AG08396 (cell line): ENCODE results near the gene GPN1.
"Not testable (repeated sequence)": the region's sequence is repeated elsewhere in the genome, so short reads cannot be mapped to it uniquely, and the experiment has no call there.

Experiments used
- DNase-seq: peaks from one replicate; pipeline ENCODE4 v3.0.0; 2012; ENCODE audit warnings: low spot score, mixed read lengths

Gene GPN1

DNA sequence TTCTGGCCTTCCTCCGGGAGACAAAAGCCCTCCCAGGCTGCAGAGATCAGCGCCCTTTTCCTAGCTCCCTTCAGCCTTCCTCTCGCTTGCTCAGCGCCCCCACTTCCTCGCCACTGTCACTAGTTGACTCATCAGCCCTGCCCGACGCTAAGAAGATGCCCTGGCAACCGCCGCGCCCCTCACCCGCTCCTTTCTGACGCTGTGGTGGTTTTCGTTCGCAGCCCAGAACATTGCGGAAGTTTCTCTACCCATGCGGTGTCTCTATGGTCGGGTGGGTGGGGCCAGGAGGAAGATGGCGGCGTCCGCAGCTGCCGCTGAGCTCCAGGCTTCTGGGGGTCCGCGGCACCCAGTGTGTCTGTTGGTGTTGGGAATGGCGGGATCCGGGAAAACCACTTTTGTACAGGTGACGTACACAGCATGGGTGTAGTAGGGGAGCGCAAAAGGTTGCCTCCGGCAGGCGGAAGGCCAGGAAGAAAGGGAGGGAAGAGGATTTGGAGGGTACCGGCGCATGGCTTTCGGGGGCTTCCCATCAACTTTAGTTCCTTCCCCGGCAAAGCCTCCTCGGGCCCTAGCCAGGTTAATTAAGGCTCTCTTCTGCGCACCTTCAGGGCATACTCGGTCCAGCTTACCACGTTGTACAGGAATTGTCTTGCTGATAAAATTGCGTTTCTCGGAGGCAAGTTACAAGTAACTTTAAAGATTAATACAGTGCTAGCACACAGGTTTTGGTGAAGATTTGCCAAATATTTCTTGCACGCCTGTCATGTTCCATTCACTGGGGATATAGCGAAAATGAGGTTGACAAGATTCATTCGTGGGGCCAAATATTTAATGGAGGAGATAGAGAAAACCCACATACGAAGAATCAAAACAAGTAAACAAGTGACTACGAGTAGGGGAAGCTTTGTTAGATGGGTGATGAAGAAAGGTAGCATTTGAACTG lies at the start of gene GPN1, which contains the start of gene CCDC121:
Gene GPN1, plus strand, starts transcription at position 284 of the 943 bp plus-strand sequence. Its CDS starts 9 bp downstream, at position 293.
Gene CCDC121, minus strand, starts transcription at position 246 of the 943 bp plus-strand sequence. CDS start 1,213 bp downstream, outside the sequence.
- peak; percentile 89 for DNase-seq

DNA sequence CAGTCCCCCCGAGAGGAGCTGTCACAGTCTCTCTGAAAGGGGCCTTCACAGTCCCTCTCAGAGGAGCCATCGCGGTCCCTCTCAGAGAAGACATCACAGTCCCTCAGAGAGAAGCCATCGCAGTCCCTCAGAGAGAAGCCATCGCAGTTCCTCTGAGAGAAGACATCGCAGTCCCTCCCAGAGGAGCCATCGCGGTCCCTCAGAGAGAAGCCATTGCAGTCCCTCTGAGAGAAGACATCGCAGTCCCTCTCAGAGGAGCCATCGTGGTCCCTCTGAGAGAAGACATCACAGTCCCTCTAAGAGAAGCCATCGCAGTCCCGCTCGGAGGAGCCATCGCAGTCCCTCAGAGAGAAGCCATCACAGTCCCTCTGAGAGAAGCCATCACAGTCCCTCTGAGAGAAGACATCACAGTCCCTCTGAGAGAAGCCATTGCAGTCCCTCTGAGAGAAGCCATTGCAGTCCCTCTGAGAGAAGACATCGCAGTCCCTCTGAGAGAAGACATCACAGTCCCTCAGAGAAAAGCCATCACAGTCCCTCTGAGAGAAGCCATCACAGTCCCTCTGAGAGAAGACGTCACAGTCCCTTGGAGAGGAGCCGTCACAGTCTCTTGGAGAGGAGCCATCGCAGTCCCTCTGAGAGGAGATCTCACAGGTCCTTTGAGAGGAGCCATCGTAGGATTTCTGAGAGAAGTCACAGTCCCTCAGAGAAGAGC lies 47.3 kb upstream of the GPN1 start:
- no peak for DNase-seq

DNA sequence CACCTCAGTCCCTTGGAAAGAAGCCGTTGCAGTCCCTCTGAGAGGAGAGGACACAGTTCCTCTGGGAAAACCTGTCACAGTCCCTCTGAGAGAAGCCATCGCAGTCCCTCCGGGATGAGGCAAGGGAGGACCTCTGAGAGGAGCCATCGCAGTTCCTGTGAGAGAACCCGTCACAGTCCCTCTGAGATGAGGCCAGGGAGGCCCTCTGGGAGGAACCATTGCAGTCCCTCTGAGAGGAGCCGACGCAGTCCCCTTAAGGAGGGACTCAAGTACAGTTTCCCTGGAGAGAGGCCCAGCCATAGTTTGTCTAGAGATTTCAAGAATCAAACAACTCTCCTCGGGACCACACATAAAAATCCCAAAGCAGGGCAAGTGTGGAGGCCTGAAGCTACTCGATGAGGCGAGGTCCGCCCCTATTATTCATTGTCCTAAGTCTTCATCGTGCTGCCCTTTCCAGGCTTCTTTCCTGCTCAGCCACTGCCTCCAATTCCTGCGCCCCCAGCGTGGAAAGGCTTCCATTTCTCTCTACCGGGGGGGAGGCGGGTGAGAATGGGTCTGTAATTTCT lies 46.6 kb upstream of the GPN1 start:
- no peak for DNase-seq

DNA sequence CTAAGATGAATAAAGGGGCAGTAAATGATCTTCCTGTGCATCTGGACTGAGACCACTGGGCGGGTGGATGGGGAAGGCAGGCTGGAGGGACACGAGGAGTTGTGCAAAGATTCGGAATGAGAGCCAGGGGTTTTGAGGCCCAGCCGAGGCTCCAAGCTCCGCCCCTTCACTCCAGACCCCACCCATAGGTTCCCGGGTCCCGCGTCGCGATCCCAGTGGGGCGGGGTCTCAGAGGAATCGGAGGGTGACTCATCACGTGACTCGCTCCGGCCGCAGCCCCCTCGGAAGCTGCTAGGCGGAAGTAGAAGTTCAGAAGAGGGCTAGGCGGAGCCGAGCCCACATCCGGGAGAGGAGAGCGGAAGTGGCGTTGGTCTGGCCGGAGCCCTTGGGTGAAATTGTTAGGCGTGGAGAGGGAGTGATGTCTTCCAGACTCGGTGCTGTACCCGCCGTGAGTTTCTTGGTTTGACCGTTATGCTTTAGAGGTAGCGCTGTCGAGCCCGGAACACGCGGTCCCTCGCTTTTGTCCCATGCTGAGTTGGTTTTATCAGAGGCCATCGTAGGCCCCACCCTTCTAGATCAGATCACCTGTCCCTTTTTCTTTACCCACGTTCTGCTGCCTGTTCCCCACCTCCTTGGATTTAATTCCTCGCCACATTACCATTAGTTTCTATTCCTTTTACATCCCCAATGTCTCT lies 46.0 kb upstream of the GPN1 start, which contains the start of gene ZNF512:
Gene ZNF512, plus strand, starts transcription at position 348 of the 695 bp plus-strand sequence. Its CDS starts 71 bp downstream, at position 419.
- peak; percentile 93 for DNase-seq

DNA sequence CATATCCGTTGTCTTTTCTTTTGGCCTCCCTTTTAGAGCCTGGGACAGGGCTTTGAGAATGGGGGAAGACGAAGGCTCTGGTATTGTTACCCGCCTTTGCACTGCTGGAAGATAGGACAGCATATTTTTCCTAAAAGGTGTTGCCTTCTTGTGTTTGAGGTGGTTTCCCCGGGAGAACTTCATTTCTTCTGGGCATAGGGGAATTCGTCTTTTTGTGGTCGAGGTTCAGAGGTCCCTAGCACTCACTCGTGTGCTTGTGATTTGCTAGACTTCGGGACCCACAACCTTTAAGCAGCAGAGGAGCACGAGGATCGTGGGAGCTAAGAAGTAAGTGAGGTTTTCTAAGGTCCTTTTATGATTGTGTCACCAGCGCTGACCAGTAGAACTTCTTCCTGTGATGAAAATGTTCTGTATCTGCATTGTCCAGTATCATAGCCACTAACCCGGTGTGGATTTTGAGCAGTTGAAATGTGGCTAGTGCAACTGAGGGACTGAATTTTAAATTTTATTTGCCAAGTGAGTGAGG lies 45.4 kb upstream of the GPN1 start:
- DNase-seq = no peak

DNA sequence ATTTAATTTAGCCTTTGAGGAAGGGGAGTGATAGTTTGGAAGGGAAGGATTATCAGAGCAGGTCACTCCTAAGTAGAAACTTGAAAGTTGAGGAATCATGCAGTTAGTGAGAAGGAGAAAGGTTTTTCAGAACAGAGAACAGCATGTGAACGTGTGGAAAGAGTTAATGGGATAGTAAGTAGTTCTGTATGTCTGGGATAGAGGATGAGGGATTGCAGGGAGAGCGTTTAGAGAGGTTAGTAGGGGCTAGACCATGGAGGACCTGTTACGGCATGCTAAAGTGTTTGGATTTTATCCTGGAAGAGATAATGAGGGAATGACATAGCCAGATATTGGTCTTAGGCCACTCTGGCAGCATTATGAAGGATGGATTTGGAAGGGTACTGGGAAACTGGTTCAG lies 44.3 kb upstream of the GPN1 start:
- DNase-seq = no peak

DNA sequence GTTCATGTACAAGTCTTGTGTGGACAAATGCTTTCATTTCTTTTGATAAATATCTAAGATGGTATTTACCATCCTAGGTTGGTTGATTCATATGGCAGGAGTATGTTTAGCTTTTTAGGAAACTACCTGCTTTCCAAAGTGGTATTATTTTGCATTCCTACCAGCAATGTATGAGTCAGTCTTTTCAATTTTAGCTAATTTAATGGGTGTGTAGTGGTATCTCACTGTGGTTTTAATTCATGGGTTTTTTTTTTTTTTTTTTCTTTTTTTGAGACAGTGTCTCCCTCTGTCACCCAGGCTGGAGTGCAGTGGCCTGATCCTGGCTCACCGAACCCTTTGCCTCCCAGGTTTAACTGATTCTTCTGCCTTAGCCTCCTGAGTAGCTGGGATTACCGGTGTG lies 41.8 kb upstream of the GPN1 start:
- DNase-seq = no peak

DNA sequence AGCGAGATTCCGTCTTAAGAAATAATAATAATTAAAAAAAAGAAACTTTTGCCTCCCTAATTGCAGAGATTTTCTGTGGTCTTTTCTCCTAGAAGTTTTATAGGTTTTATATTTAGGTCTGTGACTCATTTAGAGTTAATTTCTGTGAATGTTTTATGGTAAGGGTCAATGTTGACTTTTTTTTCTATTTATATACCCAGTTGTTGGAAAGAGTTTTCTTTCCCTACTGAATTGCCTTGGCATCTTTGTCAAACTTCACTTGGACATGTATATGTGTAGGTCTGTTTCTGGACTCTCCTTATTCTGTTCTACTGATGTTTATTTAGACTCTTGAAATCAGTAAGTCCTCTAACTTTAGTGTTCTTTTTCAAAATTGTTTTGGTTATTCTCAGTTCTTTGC lies 40.5 kb upstream of the GPN1 start:
- DNase-seq = no peak

DNA sequence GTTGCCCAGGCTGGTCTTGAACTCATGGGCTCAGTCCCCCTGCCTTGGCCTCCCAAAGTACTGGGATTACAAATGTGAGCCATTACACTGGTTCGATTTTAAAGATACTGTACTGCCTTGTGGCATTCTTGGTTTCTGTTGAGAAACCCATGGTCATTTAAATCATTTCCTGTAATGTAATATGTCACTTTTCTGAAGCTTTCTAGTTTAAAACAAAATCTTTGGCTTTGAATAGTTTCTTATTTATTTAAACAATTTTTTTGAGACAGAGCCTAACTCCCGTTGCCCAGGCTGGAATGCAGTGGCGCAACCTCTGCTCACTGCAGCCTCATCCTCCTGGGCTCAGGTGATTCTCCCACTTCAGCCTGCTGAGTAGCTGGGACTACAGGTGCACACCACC lies 37.1 kb upstream of the GPN1 start:
- no peak for DNase-seq

DNA sequence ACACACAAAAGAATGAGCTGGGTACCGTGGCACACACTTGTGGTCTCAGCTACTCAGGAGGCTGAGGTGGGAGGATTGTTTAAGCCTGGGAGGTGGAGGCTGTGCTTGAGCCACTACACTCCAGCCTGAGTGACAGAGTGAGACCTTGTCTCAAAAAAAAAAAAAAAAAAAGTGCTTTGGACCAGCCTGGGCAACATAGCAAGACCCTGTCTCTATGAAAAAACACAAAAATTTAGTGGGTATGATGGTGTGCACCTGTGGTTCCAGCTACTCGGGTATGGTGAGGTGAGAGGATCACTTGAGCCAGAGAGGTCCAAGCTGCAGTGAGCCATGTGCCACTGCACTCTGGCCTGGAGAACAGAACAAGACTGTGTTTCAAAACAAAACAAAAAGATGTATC lies 35.6 kb upstream of the GPN1 start:
- DNase-seq = no peak

DNA sequence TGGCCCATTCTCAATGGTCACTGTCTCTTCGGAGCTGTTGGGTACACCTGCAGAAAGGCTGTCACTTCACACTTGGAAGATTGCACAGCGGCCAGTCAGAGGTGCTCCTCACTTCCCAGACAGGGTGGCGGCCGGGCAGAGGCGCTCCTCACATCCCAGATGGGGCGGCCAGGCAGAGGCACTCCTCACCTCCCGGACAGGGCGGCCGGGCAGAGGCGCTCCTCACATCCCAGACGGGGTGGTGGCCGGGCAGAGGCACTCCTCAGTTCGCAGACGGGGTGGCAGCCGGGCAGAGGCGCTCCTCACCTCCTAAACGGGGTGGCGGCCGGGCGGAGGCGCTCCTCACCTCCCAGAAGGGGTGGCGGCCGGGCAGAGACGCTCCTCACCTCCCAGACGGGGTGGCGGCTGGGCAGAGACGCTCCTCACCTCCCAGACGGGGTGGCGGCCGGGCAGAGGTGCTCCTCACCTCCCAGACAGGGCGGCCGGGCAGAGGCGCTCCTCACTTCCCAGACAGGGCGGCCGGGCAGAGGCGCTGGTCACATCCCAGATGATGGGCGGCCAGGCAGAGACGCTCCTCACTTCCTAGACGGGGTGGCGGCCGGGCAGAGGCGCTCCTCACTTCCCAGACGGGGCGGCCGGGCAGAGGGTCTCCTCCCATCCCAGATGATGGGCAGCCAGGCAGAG lies 34.7 kb upstream of the GPN1 start:
- DNase-seq = not testable (repeated sequence)

DNA sequence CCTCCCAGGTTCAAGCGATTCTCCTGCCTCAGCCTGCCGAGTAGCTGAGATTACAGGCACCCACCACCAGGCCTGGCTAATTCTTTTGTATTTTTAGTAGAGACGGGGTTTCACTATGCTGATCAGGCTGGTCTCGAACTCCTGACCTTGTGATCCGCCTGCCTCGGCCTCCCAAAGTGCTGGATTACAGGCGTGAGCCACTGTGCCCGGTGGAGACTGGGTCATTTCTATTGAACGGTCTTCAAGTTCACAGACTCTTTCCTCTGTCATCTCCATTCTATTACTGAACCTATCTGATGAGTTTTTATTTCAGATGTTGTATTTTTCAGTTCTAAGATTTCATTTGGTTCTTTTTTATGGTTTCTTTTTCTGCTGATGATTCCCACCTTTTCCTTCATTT lies 33.4 kb upstream of the GPN1 start:
- not testable (repeated sequence) for DNase-seq

DNA sequence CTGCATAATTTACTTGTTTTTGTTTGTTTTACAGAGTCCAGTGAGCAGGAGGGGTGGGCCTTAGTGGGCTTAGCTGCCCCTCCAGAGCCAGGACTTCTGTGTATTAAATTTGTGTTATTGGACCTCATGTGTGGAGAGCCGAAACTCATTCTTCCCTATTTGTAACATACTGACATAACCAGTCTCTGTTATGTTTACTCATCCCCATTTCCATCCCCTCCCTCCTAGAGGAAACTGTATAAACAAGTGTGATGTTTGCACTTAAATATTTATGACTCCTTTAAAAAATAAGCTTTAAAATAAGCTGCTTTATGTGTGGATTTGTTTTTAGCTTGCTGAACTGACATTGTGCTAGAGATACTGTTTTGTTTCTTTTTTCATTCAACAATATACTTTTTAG lies 32.2 kb upstream of the GPN1 start:
- DNase-seq = peak; percentile 36

DNA sequence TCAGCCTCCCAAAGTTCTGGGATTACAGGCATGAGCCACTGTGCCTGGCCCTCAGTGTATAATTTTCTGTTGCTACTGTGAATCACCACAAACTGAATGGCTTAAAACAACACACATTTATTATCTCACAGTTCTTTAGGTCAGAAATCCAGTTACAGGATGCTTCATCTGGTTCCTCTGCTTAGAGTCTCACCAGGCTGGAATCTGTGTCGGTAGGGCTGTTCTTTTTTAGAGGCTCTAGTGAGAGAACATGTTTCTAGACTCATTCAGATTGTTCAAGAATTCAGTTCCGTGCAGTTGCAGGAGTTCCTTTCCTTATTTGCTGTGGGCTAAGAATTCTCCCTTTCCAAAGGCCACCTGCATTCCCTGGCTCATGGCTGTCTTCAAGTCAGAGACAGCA lies 22.2 kb upstream of the GPN1 start:
- DNase-seq = no peak

DNA sequence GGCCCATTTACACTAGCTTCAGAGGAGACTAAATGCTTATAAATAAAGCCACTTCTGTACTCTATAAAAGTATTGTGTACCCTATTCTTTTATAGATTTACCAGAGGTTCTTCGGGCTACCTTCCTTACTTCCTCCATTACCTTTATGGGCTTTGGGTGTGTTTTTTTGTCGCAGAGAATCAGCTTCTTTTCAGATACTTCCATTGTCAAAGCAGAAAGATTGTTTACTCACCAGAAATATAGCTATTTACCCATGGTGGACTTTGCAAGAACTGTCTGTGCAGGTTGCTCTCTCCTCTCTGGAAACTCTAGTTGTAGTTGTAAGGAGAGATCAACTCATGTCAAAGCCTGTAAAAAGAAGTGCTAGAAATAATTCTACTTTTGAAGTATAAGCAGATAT lies 14.9 kb upstream of the GPN1 start:
- no peak for DNase-seq

DNA sequence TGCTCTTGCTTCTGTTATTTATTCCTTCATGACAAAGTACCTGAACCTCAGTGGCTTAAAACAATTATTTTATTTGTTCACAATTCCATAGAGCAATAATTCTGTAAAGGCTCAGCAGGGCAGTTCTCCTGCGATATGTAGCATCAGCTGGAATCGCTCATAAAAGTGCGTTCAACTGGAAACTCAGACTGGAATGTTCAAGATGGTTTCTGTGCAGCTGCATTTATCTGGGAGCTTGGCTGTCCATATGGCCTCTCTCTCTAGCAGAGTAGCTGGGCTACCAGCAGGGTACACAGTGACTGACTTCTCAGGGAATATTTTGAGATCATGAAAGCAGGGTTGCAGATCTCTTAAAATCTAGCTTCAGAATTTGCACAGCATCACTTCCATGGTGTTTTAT lies 13.5 kb upstream of the GPN1 start:
- DNase-seq = no peak

DNA sequence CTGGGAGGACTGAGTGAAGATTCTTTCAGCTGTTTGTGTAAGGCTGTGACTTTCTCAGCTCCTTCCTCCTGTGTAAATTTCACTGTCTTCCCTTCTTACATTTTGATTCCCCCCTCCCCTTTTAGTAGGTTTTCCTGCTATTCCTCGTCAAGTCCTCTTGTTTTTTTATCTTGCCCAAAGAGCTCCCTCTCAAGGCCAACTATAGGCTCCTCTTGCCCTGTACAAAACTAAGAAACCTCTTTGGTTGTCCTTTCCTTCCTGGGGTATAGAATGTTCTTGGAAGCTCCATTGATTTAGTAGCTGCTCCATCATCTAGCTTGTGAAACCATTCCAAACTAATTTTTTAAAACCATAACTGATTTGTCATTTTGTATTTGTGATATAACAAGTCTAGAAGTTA lies 7.3 kb upstream of the GPN1 start:
- no peak for DNase-seq

DNA sequence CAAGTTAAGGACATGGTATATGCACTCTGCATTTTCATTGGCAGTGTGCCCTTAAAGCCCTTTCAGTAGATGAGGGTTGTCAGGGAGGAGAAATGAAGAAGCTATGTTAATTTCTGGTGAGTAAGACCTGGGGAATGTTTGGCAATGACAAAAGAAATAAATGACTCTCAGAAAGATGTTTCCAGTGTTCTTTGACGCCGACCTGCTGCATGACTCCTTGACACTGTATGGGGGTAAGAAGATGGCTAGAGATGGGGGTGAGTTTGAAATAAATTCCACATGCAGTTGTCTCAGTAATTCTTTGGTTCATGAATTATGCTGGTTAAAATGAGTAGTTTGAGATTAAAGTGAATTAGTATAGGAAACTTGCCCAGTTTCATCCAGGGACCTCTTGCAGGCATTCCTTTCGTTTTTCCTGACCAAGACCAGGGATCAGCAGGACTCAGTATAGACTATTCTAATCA lies 5.9 kb upstream of the GPN1 start:
- DNase-seq = peak; percentile 38

DNA sequence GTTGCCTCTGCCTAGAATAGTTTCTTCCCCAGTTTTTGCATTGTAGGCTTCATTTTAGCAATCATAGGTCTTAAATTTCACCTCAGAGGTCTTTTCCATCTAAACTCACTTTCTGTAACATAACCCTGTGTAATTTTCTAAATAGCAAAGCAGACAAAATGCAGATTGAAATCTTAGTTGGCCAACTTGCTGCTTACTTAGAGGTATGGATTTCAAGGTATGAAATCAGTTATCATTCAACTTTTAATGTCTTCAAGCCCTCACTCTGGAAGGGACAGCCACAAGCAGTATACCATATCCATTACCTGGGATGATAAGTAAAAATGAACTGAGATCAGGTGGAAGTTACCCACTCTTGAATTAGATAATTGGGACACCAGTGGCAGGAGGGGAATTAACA lies 3.9 kb upstream of the GPN1 start:
- DNase-seq = no peak

DNA sequence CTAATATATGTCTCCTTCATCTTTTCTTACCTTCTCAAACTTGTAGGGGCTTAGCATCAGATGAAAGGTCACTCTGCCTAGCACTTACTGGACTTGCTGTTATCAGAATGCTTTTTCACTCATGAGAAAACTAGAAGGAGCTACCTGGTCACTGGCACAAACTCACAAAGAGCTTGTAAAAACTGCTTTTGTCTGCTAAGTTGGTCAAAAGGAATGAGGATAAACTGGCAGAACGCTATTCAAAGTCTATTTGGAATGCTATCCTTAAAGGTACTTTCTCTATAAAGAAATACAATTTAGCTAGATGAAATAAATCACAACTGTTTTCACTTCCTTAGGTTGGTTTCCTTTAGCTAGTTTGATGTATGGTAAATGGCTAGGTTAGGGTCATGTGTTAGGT lies 2.5 kb upstream of the GPN1 start:
- not testable (repeated sequence) for DNase-seq

DNA sequence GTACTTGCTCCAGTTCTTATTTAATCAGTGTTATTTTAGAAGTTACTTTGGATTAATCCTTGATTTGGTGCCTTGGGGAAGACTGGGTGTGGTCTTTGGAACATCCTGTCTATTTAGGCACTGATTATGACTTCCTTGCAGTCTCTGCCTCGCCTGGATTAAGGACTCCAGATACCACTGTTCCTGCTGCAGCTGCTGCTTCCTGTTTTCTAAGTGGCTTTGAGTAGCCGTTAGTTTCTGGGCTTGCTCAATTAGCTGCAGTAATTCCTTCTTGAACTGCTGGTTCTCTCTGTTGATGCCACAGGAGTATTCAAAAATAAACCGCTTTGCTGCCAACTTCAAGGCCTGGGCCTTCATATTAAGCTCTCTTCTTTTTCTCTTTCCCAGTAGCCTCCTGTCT lies 1.9 kb upstream of the GPN1 start:
- DNase-seq = not testable (repeated sequence)
